ENCODE measurements around the gene CD96.
A peak's percentile ranks its signal among the peaks of the same experiment; 100 is the strongest.
"Not testable (repeated sequence)": the region's sequence is repeated elsewhere in the genome, so short reads cannot be mapped to it uniquely, and the experiment has no call there.

CD96 gene

GRCh38 chr3:111539351-111540331, 2.4 kb upstream of the CD96 start:
- Histone ChIP-seq H3K27me3 (ENCODE audit: low read depth) (no peaks in the 10 kb centered on the region), H3K4me3 (no peak overlapping the region), H3K36me3 (replicated peaks) (no peaks in the 10 kb centered on the region), H3K9me3 (no peaks in the 10 kb centered on the region), H3K4me1 (peaks cover 8% of the 10 kb centered on the region)
- in situ Hi-C loops (cut with MboI; ENCODE audit: low sequenced_read_pairs), result loop anchor here (25.0 kb wide), 1 partner anchor 2002 kb away; no protein-coding TSS in a partner anchor
- peak; percentile 51 to 83 for DNase-seq (ENCODE audit: low spot score in 2 of 2)

GRCh38 chr3:111541391-111541790, 606 bp upstream of the CD96 start:
- DNase-seq (ENCODE audit: low spot score in 2 of 2), result no peak

GRCh38 chr3:111542611-111543300, 759 bp downstream of the CD96 start:
- DNase-seq (ENCODE audit: low spot score in 2 of 2), result no peak
- H3K27me3 ChIP-seq (ENCODE audit: low read depth), result no peaks in the 10 kb centered on the region
- H3K36me3 ChIP-seq (replicated peaks), result no peaks in the 10 kb centered on the region
- no peak overlapping the region for H3K4me3 ChIP-seq
- in situ Hi-C loops (cut with MboI; ENCODE audit: low sequenced_read_pairs), result loop anchor here (25.0 kb wide), 1 partner anchor 2005 kb away; no protein-coding TSS in a partner anchor
- H3K9me3 ChIP-seq, result no peaks in the 10 kb centered on the region
- H3K4me1 ChIP-seq, result peaks cover 8% of the 10 kb centered on the region

More at GRCh38 chr3:111541391-111541790, 606 bp upstream of the CD96 start:
- Histone ChIP-seq H3K36me3 (replicated peaks) (no peaks in the 10 kb centered on the region), H3K4me3 (no peak overlapping the region), H3K9me3 (no peaks in the 10 kb centered on the region), H3K27me3 (ENCODE audit: low read depth) (no peaks in the 10 kb centered on the region), H3K4me1 (peaks cover 8% of the 10 kb centered on the region)
- in situ Hi-C loops (cut with MboI; ENCODE audit: low sequenced_read_pairs), result loop anchor here (25.0 kb wide), 1 partner anchor 2004 kb away; no protein-coding TSS in a partner anchor

DNA sequence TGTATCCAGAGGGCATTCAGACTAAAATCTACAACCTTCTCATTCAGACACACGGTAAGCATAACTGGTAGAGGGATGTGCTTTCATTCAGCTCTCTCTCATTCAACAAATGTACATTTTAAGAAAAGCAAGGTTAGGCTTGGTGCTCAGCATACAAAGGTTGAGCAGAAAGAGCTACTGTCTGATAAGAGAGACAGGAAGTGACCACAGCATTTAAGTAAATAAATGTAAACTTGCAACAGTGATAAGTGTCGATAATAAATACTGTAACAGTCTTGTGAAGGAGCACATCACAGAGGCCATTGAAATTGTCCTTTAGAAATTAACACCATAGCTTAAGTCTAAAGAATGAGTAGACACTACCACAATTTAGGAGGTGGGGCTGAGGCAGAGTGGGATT, 3.4 kb downstream of the CD96 start:
- Histone ChIP-seq H3K4me1 (no peaks in the 10 kb centered on the region), H3K27me3 (ENCODE audit: low read depth) (no peaks in the 10 kb centered on the region), H3K4me3 (no peak overlapping the region), H3K36me3 (replicated peaks) (no peaks in the 10 kb centered on the region), H3K9me3 (no peaks in the 10 kb centered on the region)
- DNase-seq (ENCODE audit: low spot score in 2 of 2), result no peak
- in situ Hi-C loops (cut with MboI; ENCODE audit: low sequenced_read_pairs), result loop anchor here (25.0 kb wide), 1 partner anchor 2008 kb away; no protein-coding TSS in a partner anchor

GRCh38 chr3:111547631-111548030, 5.6 kb downstream of the CD96 start:
- no peaks in the 10 kb centered on the region for H3K27me3 ChIP-seq (ENCODE audit: low read depth)
- in situ Hi-C loops (cut with MboI; ENCODE audit: low sequenced_read_pairs), result loop anchor here (25.0 kb wide), 1 partner anchor 2010 kb away; no protein-coding TSS in a partner anchor

GRCh38 chr3:111548092-111548491, 6.1 kb downstream of the CD96 start:
- H3K27me3 ChIP-seq (ENCODE audit: low read depth), result no peaks in the 10 kb centered on the region
- no peaks in the 10 kb centered on the region for H3K9me3 ChIP-seq
- no peak for DNase-seq (ENCODE audit: low spot score in 2 of 2)
- no peaks in the 10 kb centered on the region for H3K4me1 ChIP-seq
- in situ Hi-C loops (cut with MboI; ENCODE audit: low sequenced_read_pairs), result loop anchor here (25.0 kb wide), 1 partner anchor 2011 kb away; no protein-coding TSS in a partner anchor
- H3K4me3 ChIP-seq, result no peak overlapping the region
- no peaks in the 10 kb centered on the region for H3K36me3 ChIP-seq (replicated peaks)

More at GRCh38 chr3:111547631-111548030, 5.6 kb downstream of the CD96 start:
- Histone ChIP-seq H3K4me3 (no peak overlapping the region), H3K4me1 (no peaks in the 10 kb centered on the region), H3K36me3 (replicated peaks) (no peaks in the 10 kb centered on the region), H3K9me3 (no peaks in the 10 kb centered on the region)
- no peak for DNase-seq (ENCODE audit: low spot score in 2 of 2)

GRCh38 chr3:111548756-111549155, 6.8 kb downstream of the CD96 start:
- DNase-seq (ENCODE audit: low spot score in 2 of 2), result no peak
- Histone ChIP-seq H3K4me1 (no peaks in the 10 kb centered on the region), H3K27me3 (ENCODE audit: low read depth) (no peaks in the 10 kb centered on the region), H3K9me3 (no peaks in the 10 kb centered on the region), H3K36me3 (replicated peaks) (no peaks in the 10 kb centered on the region), H3K4me3 (no peak overlapping the region)
- in situ Hi-C loops (cut with MboI; ENCODE audit: low sequenced_read_pairs), result loop anchor here (25.0 kb wide), 1 partner anchor 2011 kb away; no protein-coding TSS in a partner anchor

- in situ Hi-C loops (cut with MboI; ENCODE audit: low sequenced_read_pairs); H3K4me3 ChIP-seq; H3K27me3 ChIP-seq (ENCODE audit: low read depth); DNase-seq (ENCODE audit: low spot score in 2 of 2); H3K4me1 ChIP-seq; H3K36me3 ChIP-seq (replicated peaks); H3K9me3 ChIP-seq: not testable (repeated sequence)
These were observed 19.9 kb downstream of the CD96 start for GRCh38 chr3:111561902-111562301.

- Histone ChIP-seq H3K4me3 (no peak overlapping the region), H3K27me3 (ENCODE audit: low read depth) (no peaks in the 10 kb centered on the region), H3K4me1 (no peaks in the 10 kb centered on the region), H3K9me3 (no peaks in the 10 kb centered on the region), H3K36me3 (replicated peaks) (no peaks in the 10 kb centered on the region)
- no peak for DNase-seq (ENCODE audit: low spot score in 2 of 2)
- in situ Hi-C loops (cut with MboI; ENCODE audit: low sequenced_read_pairs), result no loop called here
These were observed 24.8 kb downstream of the CD96 start for GRCh38 chr3:111566844-111567243.

GRCh38 chr3:111568355-111568754, 26.4 kb downstream of the CD96 start:
- in situ Hi-C loops (cut with MboI; ENCODE audit: low sequenced_read_pairs), result no loop called here
- no peaks in the 10 kb centered on the region for H3K36me3 ChIP-seq (replicated peaks)

DNA sequence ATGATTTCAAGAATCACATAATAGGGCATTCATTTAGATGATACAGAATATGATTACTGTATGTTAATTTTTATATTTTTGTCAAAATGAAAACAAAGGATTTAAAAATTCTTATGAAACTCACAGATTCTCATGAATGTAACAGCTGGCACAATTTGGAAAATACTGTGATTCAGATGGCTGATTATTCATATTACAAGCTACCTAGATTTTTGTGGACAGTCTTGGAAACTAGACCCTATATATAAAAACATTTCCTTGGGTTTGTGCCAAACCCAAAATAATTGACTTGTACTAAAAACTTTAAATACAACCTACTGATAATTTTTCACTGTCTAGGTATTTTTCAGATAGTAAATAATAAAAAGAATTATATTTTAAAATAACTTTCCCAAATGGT, 26.9 kb downstream of the CD96 start:
- H3K4me3 ChIP-seq, result no peak overlapping the region
- in situ Hi-C loops (cut with MboI; ENCODE audit: low sequenced_read_pairs), result no loop called here
- H3K9me3 ChIP-seq, result no peaks in the 10 kb centered on the region
- no peaks in the 10 kb centered on the region; the same call in none of the 2 replicates for H3K27me3 ChIP-seq (ENCODE audit: low read depth)
- DNase-seq (ENCODE audit: low spot score in 2 of 2), result no peak
- H3K4me1 ChIP-seq, result no peaks in the 10 kb centered on the region
- no peaks in the 10 kb centered on the region for H3K36me3 ChIP-seq (replicated peaks)

More at GRCh38 chr3:111568355-111568754, 26.4 kb downstream of the CD96 start:
- Histone ChIP-seq H3K9me3 (no peaks in the 10 kb centered on the region), H3K27me3 (ENCODE audit: low read depth) (no peaks in the 10 kb centered on the region; the same call in none of the 2 replicates), H3K4me1 (no peaks in the 10 kb centered on the region), H3K4me3 (no peak overlapping the region)
- DNase-seq (ENCODE audit: low spot score in 2 of 2), result no peak

DNA sequence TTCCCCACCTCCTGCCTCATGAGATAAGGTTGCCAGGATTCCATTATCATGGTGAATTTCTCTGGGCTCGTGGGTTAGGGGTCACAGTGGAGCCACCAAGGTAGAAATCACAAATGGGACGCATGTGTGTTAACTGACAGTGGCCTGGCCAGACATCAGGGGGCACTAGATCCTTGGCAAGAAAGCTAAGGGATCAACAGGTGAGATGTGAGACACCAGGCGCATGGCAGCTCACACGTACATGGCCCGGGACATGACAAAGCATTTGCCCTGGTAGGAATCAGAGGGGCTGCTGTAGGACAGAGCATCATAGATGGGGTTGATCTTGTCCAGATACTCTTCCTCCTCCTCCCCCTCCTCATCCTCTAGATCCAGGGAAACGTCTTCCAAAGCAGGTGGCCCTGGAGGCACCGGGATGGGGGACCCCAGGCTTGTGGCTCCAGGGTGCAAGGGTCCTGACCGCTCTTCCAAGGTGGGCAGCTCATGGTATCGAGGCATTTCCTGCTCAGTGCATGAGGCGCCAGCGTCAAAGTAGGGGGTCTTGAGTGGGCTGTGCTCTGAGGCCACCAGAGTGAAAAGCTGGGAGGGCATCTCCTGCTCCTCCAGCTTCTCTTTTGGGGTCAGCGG, 28.5 kb downstream of the CD96 start:
- no peak for DNase-seq (ENCODE audit: low spot score in 2 of 2)
- H3K4me1 ChIP-seq, result no peaks in the 10 kb centered on the region
- no peak overlapping the region for H3K4me3 ChIP-seq
- H3K36me3 ChIP-seq (replicated peaks), result no peaks in the 10 kb centered on the region
- H3K9me3 ChIP-seq, result no peaks in the 10 kb centered on the region
- in situ Hi-C loops (cut with MboI; ENCODE audit: low sequenced_read_pairs), result no loop called here
- H3K27me3 ChIP-seq (ENCODE audit: low read depth), result no peaks in the 10 kb centered on the region; the same call in none of the 2 replicates

DNA sequence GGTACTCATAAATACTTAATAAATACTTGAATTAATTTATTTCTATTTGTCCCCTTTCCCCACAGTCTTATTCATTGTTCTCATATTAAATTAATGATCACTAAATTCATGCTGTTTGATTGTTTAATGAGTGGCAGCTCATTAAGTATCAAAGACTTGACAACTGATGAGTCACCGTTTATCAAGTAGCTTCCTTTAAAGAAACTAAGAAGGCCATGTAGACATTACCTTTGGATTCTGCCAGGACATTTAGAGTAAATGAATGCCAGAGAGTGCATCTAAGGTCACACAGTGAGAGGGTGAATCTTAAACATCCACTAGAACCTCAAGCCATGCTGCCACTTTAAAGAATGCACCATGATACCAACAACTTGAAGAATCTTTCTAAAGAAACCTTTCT, 29.3 kb downstream of the CD96 start:
- no peak for DNase-seq (ENCODE audit: low spot score in 2 of 2)
- Histone ChIP-seq H3K9me3 (no peaks in the 10 kb centered on the region), H3K4me3 (no peak overlapping the region), H3K4me1 (no peaks in the 10 kb centered on the region), H3K36me3 (replicated peaks) (no peaks in the 10 kb centered on the region), H3K27me3 (ENCODE audit: low read depth) (no peaks in the 10 kb centered on the region; the same call in none of the 2 replicates)
- in situ Hi-C loops (cut with MboI; ENCODE audit: low sequenced_read_pairs), result no loop called here
